HG03439 (cell line): Measurements from ENCODE around the gene CDH15.
"Not testable (repeated sequence)": the region's sequence is repeated elsewhere in the genome, so short reads cannot be mapped to it uniquely, and the experiment has no call there.

ENCODE experiments used
- ATAC-seq: cut with Tn5 transposase; IDR thresholded peaks from one replicate; pipeline ENCODE4 v1.9.1; 2021; ENCODE audit warnings: mild to moderate bottlenecking, moderate library complexity; ENCODE audit not compliant: unreplicated experiment

CDH15 gene

DNA sequence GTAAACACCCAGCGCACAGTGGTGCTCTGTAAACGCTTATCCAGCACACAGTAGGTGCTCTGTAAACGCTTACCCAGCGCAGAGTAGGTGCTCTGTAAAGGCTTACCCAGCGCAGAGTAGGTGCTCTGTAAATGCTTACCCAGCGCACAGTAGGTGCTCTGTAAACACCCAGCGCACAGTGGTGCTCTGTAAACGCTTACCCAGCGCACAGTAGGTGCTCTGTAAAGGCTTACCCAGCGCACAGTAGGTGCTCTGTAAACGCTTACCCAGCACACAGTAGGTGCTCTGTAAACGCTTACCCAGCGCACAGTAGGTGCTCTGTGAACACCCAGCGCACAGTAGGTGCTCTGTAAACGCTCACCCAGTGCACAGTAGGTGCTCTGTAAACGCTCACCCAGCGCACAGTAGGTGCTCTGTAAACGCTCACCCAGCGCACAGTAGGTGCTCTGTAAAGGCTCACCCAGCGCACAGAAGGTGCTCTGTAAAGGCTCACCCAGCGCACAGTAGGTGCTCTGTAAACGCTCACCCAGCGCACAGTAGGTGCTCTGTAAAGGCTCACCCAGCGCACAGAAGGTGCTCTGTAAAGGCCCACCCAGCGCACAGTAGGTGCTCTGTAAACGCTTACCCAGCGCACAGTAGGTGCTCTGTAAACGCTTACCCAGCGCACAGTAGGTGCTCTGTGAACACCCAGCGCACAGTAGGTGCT is 14.5 kb downstream of the CDH15 start:
- ATAC-seq = not testable (repeated sequence)

DNA sequence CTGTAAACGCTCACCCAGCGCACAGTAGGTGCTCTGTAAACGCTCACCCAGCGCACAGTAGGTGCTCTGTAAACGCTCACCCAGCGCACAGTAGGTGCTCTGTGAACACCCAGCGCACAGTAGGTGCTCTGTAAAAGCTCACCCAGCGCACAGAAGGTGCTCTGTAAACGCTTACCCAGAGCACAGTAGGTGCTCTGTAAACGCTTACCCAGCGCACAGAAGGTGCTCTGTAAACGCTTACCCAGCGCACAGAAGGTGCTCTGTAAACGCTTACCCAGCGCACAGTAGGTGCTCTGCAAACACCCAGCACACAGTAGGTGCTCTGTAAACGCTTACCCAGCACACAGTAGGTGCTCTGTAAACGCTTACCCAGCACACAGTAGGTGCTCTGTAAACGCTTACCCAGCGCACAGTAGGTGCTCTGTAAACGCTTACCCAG is 15.1 kb downstream of the CDH15 start:
- not testable (repeated sequence) for ATAC-seq

DNA sequence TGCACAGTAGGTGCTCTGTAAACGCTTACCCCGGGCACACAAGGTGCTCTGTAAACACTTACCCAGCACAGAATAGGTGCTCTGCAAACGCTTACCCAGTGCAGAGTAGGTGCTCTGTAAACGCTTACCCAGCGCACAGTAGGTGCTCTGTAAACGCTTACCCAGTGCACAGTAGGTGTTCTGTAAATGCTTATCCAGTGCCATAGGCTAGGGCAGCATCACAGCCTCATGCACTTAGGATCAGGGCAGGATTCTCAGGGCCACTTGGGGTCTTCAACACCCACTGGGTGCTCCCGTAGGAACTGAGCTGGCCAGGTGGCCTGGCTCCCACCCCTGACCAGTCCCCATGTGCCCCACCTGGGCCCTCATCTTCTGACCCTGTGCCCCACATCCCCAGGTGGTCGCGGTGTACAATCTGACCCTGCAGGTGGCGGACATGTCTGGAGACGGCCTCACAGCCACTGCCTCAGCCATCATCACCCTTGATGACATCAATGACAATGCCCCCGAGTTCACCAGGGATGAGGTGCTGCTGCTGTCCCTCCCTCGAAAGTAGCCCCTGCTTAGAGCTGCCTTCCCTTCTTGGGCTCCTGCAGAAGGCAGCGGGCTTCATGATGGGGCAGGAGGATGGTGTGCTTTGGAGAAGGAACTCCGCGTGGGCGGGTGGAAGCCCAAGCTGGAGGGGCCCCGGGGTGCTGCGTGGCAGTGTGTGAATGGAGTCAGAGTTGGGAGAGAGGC is 15.7 kb downstream of the CDH15 start:
- ATAC-seq = no peak

DNA sequence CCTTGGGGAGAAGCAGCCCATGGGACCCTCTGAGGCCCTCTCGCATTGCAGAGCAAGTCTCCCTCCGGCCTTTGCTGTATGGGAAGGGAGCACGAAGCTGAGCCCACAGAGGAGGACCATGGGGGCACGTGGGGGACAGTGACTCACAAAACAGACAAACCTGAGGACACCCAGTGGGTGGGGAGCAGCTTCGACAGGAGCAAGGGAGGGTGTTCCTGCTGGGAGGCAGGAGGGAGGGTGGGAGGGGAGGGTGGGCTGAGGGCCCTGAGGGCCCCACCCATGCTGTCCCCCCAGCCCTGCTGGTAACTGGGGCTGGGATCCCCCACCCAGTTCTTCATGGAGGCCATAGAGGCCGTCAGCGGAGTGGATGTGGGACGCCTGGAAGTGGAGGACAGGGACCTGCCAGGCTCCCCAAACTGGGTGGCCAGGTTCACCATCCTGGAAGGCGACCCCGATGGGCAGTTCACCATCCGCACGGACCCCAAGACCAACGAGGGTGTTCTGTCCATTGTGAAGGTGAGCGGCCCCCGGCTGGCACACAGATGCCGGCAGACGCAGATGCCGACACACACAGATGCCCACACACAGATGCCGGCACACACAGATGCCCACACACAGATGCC is 16.3 kb downstream of the CDH15 start:
- no peak for ATAC-seq

DNA sequence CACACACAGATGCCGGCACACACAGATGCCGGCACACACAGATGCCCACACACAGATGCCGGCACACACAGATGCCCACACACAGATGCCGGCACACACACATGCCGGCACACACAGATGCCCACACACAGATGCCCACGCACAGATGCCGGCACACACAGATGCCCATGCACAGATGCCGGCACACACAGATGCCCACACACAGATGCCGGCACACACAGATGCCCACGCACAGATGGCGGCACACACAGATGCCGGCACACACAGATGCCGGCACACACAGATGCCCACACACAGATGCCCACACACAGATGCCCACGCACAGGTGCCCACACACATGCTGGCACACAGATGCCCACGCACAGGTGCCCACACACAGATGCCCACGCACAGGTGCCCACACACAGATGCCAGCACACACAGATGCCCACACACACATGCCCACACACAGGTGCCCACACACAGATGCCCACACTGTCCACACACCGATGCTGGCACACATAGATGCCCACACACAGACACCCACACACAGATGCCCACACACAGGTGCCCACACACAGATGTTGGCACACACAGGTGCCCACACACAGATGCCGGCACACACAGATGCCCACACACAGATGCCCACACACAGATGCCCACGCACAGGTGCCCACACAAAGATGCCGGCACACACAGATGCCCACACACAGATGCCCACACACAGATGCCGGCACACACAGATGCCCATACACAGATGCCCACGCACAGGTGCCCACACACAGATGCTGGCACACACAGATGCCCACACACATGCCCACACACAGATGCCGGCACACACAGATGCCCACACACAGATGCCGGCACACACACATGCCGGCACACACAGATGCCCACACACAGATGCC is 17.2 kb downstream of the CDH15 start:
- not testable (repeated sequence) for ATAC-seq

DNA sequence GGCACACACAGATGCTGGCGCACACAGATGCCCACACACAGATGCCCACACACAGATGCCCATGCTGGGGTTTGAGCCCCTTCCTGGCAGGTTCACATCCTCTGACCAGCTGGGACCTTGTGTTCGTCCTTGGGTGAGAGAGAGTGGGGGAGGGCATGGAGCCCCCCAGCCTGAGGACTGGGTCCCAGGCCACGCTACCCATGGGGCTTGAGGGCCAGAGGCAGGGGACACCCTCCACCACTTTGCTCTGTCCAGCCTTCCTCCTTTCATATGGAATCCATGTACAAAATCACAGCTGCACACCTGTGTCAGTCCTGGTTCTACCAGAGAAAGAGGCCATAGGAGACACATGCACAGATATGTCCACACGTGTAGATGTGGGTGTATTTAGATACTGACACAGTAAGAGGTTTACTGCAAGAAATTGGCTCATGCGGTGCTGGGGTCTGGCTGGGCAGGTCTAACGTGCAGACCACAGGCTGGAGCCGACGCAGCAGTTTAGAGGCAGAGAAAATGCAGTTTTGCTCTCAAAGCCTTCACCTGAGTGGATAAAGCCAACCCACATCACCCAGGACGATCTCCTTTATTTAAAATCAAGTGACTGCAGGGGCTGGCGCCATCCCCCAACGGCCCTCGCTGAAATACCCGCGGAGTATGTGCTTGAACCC is 17.9 kb downstream of the CDH15 start:
- no peak for ATAC-seq

DNA sequence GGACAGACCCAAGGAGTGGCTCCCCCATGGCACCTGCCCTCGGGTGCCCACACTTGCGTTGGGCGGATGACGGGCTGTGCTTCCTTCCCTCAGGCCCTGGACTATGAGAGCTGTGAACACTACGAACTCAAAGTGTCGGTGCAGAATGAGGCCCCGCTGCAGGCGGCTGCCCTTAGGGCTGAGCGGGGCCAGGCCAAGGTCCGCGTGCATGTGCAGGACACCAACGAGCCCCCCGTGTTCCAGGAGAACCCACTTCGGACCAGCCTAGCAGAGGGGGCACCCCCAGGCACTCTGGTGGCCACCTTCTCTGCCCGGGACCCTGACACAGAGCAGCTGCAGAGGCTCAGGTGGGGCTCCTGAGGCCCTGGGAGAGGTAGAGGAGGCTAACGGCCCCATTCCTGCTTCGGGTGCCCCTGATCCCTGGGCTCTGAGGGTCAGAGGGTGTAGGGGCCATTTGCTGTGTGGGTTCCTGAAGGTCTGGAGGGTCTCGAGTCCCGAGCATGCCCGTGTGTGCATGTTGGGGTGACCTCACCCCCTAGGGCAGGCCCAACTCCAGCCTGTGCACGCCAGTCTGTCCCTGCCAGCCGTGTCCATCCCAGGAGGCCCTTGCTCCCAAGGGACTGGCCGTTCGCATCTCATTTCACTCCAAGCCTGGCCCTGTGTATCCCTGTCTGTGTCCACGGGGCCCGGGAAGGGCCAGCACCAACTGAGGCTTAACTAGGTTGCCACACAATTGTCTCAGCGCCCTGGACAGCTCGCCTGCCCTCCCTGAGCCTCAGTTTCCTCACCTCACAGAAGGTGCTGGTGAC is 18.8 kb downstream of the CDH15 start:
- no peak for ATAC-seq

DNA sequence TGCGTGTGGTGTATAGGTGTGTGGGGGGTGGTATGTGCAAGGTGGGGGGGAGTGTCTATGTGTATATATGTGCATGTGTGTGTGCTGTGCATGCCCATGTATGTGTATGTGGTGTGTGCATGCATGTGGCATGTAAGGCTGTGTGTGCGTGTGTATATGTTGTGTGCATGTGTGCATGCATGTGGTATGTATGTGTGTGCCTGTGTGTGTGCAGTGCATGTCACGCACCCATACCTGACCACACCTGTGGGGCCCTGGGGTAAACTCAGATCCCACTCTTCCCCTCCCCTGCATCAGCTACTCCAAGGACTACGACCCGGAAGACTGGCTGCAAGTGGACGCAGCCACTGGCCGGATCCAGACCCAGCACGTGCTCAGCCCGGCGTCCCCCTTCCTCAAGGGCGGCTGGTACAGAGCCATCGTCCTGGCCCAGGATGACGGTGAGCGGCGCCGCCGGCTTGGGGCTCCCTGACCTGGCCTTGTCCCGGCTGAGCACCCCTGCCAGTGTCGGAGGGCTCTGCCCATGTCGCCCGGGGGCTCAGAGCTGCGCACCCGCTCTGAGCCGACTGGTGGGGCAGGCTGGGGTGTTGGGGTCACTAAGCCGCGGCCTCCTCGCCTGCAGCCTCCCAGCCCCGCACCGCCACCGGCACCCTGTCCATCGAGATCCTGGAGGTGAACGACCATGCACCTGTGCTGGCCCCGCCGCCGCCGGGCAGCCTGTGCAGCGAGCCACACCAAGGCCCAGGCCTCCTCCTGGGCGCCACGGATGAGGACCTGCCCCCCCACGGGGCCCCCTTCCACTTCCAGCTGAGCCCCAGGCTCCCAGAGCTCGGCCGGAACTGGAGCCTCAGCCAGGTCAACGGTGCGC is 19.7 kb downstream of the CDH15 start:
- no peak for ATAC-seq

DNA sequence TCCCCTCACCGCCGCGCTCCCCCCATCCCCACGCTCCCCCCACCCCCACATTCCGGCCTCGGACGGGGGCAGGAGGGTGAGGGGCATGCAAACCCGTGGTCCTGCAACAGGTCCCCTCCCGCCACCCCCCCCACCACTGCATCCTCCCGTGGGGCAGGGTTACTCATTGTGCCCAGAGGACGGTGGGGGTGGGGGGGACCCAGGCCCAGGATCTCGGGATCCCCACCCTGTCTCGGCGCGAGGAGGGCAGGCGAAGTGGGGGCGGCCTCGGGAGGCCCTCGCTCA is 20.3 kb downstream of the CDH15 start:
- no peak for ATAC-seq

DNA sequence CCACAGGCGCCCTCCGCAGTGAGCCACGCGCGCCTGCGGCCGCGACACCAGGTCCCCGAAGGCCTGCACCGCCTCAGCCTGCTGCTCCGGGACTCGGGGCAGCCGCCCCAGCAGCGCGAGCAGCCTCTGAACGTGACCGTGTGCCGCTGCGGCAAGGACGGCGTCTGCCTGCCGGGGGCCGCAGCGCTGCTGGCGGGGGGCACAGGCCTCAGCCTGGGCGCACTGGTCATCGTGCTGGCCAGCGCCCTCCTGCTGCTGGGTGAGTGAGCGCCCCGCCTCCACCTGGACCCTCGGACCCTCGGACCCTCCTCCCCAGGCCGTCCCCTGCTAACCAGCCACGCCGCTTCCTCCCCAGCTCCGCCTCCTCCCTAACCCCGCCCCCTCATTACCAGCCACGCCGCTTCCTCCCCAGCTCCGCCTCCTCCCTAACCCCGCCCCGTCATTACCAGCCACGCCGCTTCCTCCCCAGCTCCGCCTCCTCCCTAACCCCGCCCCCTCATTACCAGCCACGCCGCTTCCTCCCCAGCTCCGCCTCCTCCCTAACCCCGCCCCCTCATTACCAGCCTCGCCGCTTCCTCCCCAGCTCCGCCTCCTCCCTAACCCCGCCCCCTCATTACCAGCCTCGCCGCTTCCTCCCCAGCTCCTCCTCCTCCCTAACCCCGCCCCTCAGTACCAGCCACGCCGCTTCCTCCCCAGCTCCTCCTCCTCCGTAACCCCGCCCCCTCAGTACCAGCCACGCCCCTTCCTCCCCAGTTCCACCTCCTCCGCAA is 20.8 kb downstream of the CDH15 start:
- not testable (repeated sequence) for ATAC-seq

DNA sequence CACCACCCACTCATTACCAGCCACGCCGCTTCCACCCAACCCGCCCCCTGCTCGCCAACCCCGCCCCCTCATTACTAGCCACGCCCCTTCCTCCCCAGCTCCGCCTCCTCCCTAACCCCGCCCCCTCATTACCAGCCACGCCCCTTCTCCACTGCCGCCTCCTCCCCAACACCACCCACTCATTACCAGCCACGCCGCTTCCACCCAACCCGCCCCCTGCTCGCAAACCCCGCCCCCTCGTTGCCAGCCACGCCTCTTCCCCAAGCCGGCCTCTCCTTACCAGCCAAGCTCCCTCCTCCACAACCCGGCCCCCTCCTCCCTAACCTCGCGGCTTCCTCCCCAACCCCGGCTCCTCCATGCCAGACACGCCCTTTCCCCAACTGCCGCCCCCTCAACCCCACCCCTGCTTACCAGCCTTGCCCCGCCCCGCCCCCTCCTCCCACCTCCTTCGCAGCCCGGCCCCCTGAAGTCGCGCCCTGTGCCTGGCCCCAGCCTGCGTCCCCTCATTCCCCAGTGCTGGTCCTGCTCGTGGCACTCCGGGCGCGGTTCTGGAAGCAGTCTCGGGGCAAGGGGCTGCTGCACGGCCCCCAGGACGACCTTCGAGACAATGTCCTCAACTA is 21.5 kb downstream of the CDH15 start:
- ATAC-seq = no peak

DNA sequence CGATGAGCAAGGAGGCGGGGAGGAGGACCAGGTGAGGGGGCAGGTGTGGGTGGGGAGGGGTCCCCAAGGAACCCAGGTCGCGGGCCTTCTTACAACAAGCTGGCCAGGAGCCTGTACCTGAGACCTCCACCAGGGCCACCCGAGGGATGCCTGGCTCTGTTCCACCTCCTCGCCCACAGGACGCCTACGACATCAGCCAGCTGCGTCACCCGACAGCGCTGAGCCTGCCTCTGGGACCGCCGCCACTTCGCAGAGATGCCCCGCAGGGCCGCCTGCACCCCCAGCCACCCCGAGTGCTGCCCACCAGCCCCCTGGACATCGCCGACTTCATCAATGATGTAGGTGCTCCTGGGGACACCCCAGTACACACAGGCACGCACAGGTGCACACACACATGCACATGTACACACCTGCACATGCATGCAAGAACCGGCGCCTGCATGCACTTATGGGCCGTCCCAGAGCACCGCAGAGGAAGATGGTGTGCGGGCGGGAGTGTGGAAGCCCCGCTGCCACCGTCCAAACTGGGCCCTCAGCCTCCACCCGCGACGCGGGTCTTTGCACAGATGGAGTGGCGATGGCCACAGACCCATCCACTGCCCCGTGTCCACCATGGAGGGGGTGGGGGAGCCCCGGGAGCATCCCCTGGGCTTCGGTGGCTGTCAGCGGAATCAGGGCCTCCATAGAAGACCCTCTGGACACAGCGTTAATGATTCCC is 22.2 kb downstream of the CDH15 start:
- no peak for ATAC-seq

DNA sequence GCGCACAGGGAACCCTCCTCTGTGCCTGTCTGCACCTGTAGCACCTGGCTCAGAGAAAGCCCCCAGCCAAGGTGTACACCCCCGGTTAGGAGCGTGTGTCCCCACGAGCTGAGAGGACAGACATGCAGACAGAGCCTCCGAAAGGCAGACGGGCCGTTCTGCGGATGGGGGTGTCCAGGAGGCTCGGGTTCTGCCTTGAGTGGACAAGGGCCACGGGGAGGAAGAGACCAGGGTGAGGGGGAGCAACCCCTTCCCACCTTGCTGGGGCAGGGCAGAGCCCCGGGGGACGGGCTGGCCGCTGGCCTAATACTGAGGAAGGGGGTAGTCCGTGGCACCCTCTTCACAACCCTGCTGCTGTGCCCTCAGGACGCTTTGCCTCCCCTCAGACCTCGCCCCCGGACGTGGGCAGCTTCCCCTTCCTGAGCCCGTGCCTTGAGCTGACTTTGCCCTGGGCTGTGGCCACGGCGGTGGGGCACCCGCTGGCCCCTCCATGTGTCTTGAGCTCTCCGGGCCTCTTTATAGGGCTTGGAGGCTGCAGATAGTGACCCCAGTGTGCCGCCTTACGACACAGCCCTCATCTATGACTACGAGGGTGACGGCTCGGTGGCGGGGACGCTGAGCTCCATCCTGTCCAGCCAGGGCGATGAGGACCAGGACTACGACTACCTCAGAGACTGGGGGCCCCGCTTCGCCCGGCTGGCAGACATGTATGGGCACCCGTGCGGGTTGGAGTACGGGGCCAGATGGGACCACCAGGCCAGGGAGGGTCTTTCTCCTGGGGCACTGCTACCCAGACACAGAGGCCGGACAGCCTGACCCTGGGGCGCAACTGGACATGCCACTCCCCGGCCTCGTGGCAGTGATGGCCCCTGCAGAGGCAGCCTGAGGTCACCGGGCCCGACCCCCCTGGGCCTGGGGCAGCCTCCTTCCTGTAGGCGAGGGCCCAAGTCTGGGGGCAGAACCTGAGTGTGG is 23.1 kb downstream of the CDH15 start:
- ATAC-seq = no peak

DNA sequence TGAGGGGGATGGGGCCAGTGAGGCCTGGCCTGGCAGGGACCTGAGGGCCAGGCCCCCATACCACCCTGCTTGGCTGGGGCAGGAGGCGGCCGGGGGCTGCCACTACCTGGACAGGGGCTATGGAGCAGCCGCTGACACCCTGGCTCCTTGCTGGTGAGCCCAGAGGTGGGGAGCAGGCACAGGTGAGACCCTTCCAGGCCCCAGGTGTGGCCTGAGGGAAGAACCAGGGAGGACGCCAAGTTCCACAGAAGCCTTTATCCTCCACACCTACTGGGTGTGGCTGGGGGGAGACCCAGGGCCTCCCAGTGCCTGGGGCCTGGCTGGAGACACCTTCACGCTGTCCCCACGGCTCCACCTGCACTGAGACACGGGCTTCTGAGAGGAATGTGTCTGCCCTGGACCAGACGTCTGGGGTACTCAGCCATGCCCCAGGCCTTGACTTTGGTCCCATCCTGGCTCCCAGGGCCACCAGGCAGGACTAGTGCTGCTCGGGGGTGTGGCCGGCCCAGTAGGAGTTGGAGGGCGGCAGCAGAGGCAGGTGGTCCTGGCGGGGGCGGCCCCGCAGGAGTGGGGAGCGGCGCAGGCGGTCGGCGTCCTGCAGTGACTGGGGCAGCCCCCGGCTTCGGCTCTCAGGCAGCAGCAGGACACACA is 24.1 kb downstream of the CDH15 start:
- no peak for ATAC-seq

DNA sequence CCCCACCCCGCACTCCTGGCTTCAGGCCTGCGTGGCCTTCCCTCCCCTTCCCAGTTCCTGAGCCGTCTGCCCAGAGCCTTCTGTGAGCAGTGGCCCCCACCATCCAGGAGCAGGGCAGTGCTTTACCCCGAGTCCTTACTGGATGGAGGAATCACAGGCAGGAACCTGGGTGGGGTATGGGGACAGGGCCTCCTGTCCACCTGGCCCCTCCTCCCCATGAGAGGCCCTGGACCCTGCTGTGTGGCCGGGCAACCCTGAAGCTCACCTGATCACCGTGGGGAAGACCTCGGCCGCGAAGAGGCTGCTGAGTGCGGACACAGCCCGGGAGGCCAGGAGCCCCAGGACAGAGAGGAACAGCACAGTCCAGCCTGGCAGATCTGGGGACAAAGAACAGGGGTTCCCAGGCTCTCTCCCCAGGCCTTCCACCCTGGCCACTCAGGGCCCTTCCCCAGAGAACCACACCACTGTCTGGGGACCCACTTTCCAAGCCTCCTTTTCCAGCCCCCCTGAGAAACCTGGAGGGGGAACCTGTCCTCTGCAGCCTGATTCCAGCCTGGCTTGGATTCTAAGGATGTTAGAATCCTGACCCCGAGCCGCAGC is 25.6 kb downstream of the CDH15 start:
- no peak for ATAC-seq
